GM21423 (cell line): ENCODE measurements around the gene ENOX1.
"Not testable (repeated sequence)": the region's sequence is repeated elsewhere in the genome, so short reads cannot be mapped to it uniquely, and the experiment has no call there.

Experiments used
- ATAC-seq: cut with Tn5 transposase; IDR thresholded peaks from one replicate; pipeline ENCODE4 v1.9.1; 2021; ENCODE audit warnings: mild to moderate bottlenecking, moderate library complexity; ENCODE audit not compliant: unreplicated experiment

ENOX1 gene

GRCh38 chr13:43786766-43787517, at the start of gene ENOX1:
Gene ENOX1, minus strand, starts transcription at chr13:43786972.
- peak; percentile 46 for ATAC-seq

GRCh38 chr13:43835701-43836100, 48.9 kb upstream of the ENOX1 start:
- ATAC-seq, result no peak

DNA sequence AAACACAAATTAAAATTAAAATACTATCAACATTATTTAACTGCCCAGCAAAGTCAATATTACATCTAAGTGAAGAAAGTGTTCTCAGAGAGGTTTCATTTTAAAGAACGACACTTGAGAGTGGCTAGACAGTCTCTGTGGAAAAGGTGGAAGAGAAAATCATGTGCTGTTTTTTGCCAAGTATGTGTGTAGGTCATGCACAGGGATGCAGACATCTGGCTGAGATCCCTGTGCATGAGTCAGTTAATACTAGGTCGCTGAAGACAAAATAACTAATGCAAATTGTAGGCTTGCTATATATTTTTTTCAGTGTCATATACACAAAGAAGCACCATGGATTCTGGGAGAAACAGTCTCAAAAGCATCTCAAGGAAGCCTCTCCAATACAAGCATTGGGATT, 44.3 kb upstream of the ENOX1 start:
- no peak for ATAC-seq

DNA sequence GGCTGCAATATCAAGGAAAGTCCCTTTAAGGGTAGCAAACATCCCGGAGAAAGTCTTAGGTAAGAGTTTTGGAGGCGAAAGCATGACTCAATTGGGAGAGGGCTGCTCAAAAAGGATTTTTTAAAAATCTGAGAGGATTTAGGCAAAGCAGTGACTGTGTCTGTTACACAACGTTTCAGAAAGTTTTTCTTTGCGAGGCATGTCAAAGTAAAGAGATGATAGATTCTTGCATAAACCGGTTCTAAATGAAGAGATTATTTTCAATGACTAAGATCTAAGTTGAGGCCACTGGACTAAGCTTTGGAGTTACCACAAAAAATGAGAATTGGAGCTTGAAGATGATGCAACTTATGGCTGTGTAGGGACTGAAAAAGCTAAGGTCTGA, 43.7 kb upstream of the ENOX1 start:
- ATAC-seq, result no peak

GRCh38 chr13:43824656-43825055, 37.9 kb upstream of the ENOX1 start:
- not testable (repeated sequence) for ATAC-seq

DNA sequence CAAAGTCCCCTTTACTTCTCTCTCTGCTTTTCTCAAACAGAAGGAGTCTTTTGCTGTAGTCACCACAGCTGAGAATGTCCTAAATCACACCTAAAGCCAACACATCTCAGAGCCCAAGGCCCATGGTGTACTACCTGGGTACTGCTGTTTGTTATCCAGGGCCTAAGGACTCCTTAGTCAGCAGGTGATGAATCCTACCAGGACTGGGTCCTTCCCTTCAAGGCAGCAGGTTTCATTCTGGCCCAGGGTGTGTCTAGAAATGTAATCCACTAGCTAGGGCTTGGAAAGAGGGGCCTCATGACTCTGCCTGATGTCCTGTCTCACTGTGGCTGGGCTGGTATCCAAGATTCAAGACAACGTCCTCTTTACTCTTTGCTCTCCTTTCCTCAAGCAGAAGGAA, 36.2 kb upstream of the ENOX1 start:
- no peak for ATAC-seq

- no peak for ATAC-seq
These were observed 29.7 kb upstream of the ENOX1 start for GRCh38 chr13:43816401-43816889.

DNA sequence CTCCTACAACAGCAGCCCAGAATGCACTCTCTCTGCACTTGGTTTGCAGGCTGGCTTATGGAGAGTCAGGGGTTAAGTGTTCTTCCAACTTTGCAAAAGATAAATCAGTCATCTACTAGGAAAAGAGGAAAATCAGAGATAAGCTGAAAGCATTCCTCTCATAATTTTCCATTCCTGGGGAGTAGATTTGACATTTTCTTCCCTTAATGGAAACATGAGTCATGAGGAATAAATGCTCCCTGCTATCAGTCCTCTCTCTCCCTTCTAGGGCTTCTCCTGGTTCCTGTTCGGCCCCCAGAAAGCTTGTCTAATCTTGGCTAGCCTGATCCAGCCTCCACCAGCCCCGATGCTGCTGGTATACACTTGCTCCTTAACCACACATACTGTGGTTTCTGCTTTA, 28.4 kb upstream of the ENOX1 start:
- no peak for ATAC-seq

GRCh38 chr13:43808676-43809075, 21.9 kb upstream of the ENOX1 start:
- no peak for ATAC-seq

- no peak for ATAC-seq
These were observed 18.9 kb upstream of the ENOX1 start for GRCh38 chr13:43805681-43806128.

- no peak for ATAC-seq
These were observed 18.3 kb upstream of the ENOX1 start for GRCh38 chr13:43805071-43805468.

GRCh38 chr13:43804461-43805070, 17.8 kb upstream of the ENOX1 start:
- ATAC-seq, result no peak

GRCh38 chr13:43802511-43802910, 15.7 kb upstream of the ENOX1 start:
- ATAC-seq, result no peak

- no peak for ATAC-seq
These were observed 14.1 kb upstream of the ENOX1 start for GRCh38 chr13:43800828-43801227.

DNA sequence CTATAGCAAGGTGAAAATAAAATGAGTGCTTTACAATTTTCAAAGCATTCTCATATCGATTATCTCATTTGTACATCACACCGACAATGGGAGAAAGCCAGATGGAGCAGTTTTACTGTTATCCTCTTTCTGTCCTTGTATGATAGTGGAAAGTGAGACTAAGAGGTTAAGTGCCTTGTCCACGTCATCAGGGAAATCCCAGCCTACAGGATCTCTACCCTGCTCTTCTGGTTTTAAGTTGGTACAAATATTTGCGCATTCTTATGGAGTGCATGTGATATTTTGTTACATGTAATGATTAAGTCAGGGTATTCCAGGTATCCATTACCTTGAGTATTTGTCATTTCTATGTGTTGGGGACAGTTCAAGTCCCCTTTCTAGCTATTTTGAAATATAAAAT, 12.4 kb upstream of the ENOX1 start:
- ATAC-seq, result no peak

- ATAC-seq, result no peak
These were observed 11.1 kb upstream of the ENOX1 start for GRCh38 chr13:43797869-43798268.

DNA sequence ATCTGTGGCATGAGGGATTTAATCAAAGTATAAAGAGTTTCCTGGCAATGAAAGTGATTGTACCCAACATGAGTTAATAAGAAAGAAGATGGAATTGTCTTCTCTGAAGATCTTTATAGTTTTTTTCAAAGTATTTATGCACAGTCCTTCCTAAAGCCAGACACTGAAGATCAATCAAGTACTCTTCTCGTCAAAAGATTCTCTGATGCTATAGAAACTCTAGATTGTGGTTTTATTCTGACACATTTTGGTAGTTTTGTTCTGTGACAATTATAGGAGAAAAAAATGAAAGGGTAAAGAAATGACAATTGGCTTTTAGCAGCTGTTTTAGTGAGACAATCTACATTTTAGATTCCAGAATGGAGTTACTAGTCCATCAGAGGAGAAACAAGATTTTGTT, 10.4 kb upstream of the ENOX1 start:
- no peak for ATAC-seq

- no peak for ATAC-seq
These were observed 7.6 kb upstream of the ENOX1 start for GRCh38 chr13:43794416-43794815.

GRCh38 chr13:43792076-43792881, 5.5 kb upstream of the ENOX1 start:
- no peak for ATAC-seq

DNA sequence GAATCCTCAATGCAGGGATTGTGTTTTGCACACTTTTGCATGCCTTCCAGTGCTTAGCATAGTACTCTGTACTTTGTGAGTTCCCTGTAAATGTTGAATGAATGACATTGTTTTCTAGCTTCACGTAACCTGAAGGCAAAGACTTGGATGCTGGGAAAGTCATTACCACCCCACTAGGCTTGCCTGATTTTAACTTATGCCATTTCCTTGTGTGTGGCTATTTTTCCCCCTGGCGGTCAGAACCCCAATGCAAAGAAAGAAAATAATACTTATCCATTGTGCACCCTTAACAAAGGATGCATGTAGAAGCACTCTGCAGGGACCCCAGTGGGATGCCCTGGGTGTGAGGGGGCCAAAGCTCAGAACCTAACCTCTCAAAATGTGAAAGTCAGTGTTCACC, 1.2 kb upstream of the ENOX1 start:
- ATAC-seq, result no peak

GRCh38 chr13:43787518-43787891, 733 bp upstream of the ENOX1 start:
- no peak for ATAC-seq

GRCh38 chr13:43786472-43786765, 353 bp downstream of the ENOX1 start:
- peak; percentile 23 for ATAC-seq
